Measurements from ENCODE around the gene ADAMTS14.

ADAMTS14 gene

GRCh38 chr10:70679498-70679897 is 7.2 kb downstream of the ADAMTS14 start:
- Histone ChIP-seq H3K9me3 (ENCODE audit: control insufficient read depth, low read length) (no peaks in the 10 kb centered on the region), H3K4me3 (ENCODE audit: low read depth, low read length) (no peak overlapping the region), H3K79me2 (no peaks in the 10 kb centered on the region), H3K4me1 (no peaks in the 10 kb centered on the region), H3K27me3 (ENCODE audit: control insufficient read depth, insufficient read depth, low read length) (no peaks in the 10 kb centered on the region), H2AFZ (no peak overlapping the region), H3K36me3 (ENCODE audit: control insufficient read depth, insufficient read depth, low read length) (no peaks in the 10 kb centered on the region), H3K27ac (no peak overlapping the region), H3K4me2 (ENCODE audit: low read length) (no peak overlapping the region), H3K9ac (no peak overlapping the region)
- TF ChIP-seq, protein P1, sequence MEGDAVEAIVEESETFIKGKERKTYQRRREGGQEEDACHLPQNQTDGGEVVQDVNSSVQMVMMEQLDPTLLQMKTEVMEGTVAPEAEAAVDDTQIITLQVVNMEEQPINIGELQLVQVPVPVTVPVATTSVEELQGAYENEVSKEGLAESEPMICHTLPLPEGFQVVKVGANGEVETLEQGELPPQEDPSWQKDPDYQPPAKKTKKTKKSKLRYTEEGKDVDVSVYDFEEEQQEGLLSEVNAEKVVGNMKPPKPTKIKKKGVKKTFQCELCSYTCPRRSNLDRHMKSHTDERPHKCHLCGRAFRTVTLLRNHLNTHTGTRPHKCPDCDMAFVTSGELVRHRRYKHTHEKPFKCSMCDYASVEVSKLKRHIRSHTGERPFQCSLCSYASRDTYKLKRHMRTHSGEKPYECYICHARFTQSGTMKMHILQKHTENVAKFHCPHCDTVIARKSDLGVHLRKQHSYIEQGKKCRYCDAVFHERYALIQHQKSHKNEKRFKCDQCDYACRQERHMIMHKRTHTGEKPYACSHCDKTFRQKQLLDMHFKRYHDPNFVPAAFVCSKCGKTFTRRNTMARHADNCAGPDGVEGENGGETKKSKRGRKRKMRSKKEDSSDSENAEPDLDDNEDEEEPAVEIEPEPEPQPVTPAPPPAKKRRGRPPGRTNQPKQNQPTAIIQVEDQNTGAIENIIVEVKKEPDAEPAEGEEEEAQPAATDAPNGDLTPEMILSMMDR (IDR thresholded peaks at IDR 0.05) = no peak

GRCh38 chr10:70680899-70681730 is 8.8 kb downstream of the ADAMTS14 start:
- Histone ChIP-seq H3K9ac (no peak overlapping the region), H3K36me3 (ENCODE audit: control insufficient read depth, insufficient read depth, low read length) (no peaks in the 10 kb centered on the region), H2AFZ (no peak overlapping the region), H3K4me1 (no peaks in the 10 kb centered on the region), H3K4me3 (ENCODE audit: low read depth, low read length) (no peak overlapping the region), H3K79me2 (no peaks in the 10 kb centered on the region), H3K4me2 (ENCODE audit: low read length) (no peak overlapping the region), H3K27me3 (ENCODE audit: control insufficient read depth, insufficient read depth, low read length) (no peaks in the 10 kb centered on the region), H3K9me3 (ENCODE audit: control insufficient read depth, low read length) (no peaks in the 10 kb centered on the region), H3K27ac (no peak overlapping the region)
- TF ChIP-seq, protein P1 (IDR thresholded peaks at IDR 0.05) = no peak

GRCh38 chr10:70681731-70682005 is 9.4 kb downstream of the ADAMTS14 start:
- Histone ChIP-seq H3K4me2 (ENCODE audit: low read length) (no peak overlapping the region), H3K79me2 (no peaks in the 10 kb centered on the region), H3K27ac (no peak overlapping the region), H3K9me3 (ENCODE audit: control insufficient read depth, low read length) (no peaks in the 10 kb centered on the region), H3K9ac (no peak overlapping the region), H3K4me1 (no peaks in the 10 kb centered on the region), H3K27me3 (ENCODE audit: control insufficient read depth, insufficient read depth, low read length) (no peaks in the 10 kb centered on the region), H3K36me3 (ENCODE audit: control insufficient read depth, insufficient read depth, low read length) (no peaks in the 10 kb centered on the region), H3K4me3 (ENCODE audit: low read depth, low read length) (no peak overlapping the region), H2AFZ (no peak overlapping the region)
- TF ChIP-seq, protein P1 (IDR thresholded peaks at IDR 0.05) = no peak

GRCh38 chr10:70682920-70683600 is 10.8 kb downstream of the ADAMTS14 start:
- TF ChIP-seq, protein P1 (IDR thresholded peaks at IDR 0.05) = no peak
- Histone ChIP-seq H3K9me3 (ENCODE audit: control insufficient read depth, low read length) (no peaks in the 10 kb centered on the region), H3K79me2 (no peaks in the 10 kb centered on the region), H3K27me3 (ENCODE audit: control insufficient read depth, insufficient read depth, low read length) (no peaks in the 10 kb centered on the region), H3K27ac (no peak overlapping the region), H3K9ac (no peak overlapping the region), H2AFZ (no peak overlapping the region), H3K4me2 (ENCODE audit: low read length) (no peak overlapping the region), H3K36me3 (ENCODE audit: control insufficient read depth, insufficient read depth, low read length) (no peaks in the 10 kb centered on the region), H3K4me3 (ENCODE audit: low read depth, low read length) (no peak overlapping the region), H3K4me1 (no peaks in the 10 kb centered on the region)

GRCh38 chr10:70683601-70683934 is 11.3 kb downstream of the ADAMTS14 start:
- H3K36me3 ChIP-seq (ENCODE audit: control insufficient read depth, insufficient read depth, low read length) = no peaks in the 10 kb centered on the region
- TF ChIP-seq, protein P1 (IDR thresholded peaks at IDR 0.05) = no peak
- H3K4me1 ChIP-seq = no peaks in the 10 kb centered on the region
- H3K4me3 ChIP-seq (ENCODE audit: low read depth, low read length) = no peak overlapping the region
- no peak overlapping the region for H3K4me2 ChIP-seq (ENCODE audit: low read length)
- no peak overlapping the region for H2AFZ ChIP-seq
- H3K79me2 ChIP-seq = no peaks in the 10 kb centered on the region
- no peaks in the 10 kb centered on the region for H3K9me3 ChIP-seq (ENCODE audit: control insufficient read depth, low read length)
- no peak overlapping the region for H3K27ac ChIP-seq
- H3K9ac ChIP-seq = no peak overlapping the region
- no peaks in the 10 kb centered on the region for H3K27me3 ChIP-seq (ENCODE audit: control insufficient read depth, insufficient read depth, low read length)

Data from parathyroid adenoma (tissue), 2 donors.